Bronchial epithelial cell (primary cell): ENCODE data around the gene MGAT4A. TPM values are rescaled to one million over a fixed set of nuclear protein-coding genes. Genes with fewer than 3 reads are reported as not detected.

Experiments used
- DNase-seq: peaks from one replicate; pipeline ENCODE4 v3.0.0-alpha.2; 2010; ENCODE audit warnings: low read depth
- FAIRE-seq: peaks from 2 replicates; lab custom pipeline; 2011; peaks lifted over from hg19 to GRCh38; lab: Jason Lieb, UNC
- H3K27me3 ChIP-seq: 2 replicates; pipeline ENCODE4 v1.5.1; 2011; ENCODE audit warnings: low read length; ENCODE audit not compliant: control insufficient read depth, insufficient read depth
- H3K36me3 ChIP-seq: 2 replicates; pipeline ENCODE4 v1.5.1; 2011; ENCODE audit warnings: low read length; ENCODE audit not compliant: control insufficient read depth, insufficient read depth
- H3K4me3 ChIP-seq: 2 replicates; pipeline ENCODE4 v1.5.1; 2011; ENCODE audit warnings: mild to moderate bottlenecking, low read depth, low read length, control low read depth
- total RNA-seq: library from RNA; depleted of rRNA; stranded (reverse); fragments of >200 nt; gene quantifications from 2 replicates; pipeline ENCODE4 v1.2.1, GENCODE V29; 2014
- TF ChIP-seq, protein P1 (sequence below): IDR thresholded peaks from 2 replicates; pipeline ENCODE4 v1.5.1; 2011; ENCODE audit warnings: mild to moderate bottlenecking, moderate library complexity, low read length, control low read depth, inconsistent platforms; ENCODE audit not compliant: insufficient read depth, severe bottlenecking

MGAT4A gene
- total RNA-seq, 1 donor from 2014 or later = 3.9 TPM

DNA sequence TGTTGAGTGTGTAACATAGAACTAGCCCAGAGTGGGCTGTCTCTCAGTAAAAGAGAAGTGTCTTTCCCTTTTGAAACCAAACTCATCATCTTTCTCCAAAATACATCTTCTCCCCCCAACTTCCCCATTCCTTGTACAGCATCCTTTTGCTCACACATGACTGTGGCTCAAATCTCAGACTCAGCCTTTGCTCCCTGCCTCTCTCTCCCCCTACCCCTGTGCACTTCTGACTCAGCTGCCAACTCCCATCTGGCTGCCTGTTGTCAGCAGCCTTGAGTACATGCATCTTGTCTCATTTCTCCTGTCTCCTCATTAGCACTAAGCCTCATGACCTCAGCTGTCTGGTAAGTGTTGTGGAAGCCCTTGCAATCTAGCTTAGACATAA is 18.1 kb upstream of the MGAT4A start:
- peak; percentile 26 for DNase-seq
- H3K4me3 ChIP-seq = no peak overlapping the region
- FAIRE-seq = no peak

GRCh38 chr2:98748292-98749065 is 17.5 kb upstream of the MGAT4A start:
- no peak for FAIRE-seq
- no peak for DNase-seq
- TF ChIP-seq, protein P1, sequence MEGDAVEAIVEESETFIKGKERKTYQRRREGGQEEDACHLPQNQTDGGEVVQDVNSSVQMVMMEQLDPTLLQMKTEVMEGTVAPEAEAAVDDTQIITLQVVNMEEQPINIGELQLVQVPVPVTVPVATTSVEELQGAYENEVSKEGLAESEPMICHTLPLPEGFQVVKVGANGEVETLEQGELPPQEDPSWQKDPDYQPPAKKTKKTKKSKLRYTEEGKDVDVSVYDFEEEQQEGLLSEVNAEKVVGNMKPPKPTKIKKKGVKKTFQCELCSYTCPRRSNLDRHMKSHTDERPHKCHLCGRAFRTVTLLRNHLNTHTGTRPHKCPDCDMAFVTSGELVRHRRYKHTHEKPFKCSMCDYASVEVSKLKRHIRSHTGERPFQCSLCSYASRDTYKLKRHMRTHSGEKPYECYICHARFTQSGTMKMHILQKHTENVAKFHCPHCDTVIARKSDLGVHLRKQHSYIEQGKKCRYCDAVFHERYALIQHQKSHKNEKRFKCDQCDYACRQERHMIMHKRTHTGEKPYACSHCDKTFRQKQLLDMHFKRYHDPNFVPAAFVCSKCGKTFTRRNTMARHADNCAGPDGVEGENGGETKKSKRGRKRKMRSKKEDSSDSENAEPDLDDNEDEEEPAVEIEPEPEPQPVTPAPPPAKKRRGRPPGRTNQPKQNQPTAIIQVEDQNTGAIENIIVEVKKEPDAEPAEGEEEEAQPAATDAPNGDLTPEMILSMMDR = no peak

More for the DNA sequence above, 18.1 kb upstream of the MGAT4A start:
- Histone ChIP-seq H3K27me3 (no peaks in the 10 kb centered on the region), H3K36me3 (no peaks in the 10 kb centered on the region)
- TF ChIP-seq, protein P1 = no peak

DNA sequence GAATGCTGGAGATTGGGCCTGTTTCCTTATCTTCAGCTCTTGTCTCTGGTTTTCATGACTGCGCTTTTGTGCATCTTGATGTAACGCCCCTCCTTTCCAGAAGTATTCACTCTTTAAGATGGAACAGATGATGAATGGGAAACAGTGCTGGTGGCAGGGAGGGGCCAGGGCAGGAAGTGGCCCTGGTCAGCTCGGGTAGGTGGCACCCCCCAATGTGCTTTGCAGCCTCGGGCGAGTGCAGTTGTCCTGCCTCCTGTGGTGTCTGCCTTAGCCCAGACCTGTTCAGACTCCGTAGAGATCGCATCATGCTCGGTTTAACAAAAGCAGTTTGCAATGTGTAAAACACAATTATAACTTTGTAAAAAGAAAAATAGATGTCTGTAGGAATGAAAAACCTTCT is 17.0 kb upstream of the MGAT4A start:
- Histone ChIP-seq H3K36me3 (no peaks in the 10 kb centered on the region), H3K27me3 (no peaks in the 10 kb centered on the region), H3K4me3 (no peak overlapping the region)
- TF ChIP-seq, protein P1 = no peak
- DNase-seq (no peak), FAIRE-seq (no peak)

More at GRCh38 chr2:98748292-98749065, 17.5 kb upstream of the MGAT4A start:
- no peaks in the 10 kb centered on the region for H3K27me3 ChIP-seq
- H3K4me3 ChIP-seq = no peak overlapping the region
- H3K36me3 ChIP-seq = no peaks in the 10 kb centered on the region

GRCh38 chr2:98746426-98746825 is 15.5 kb upstream of the MGAT4A start:
- DNase-seq = no peak
- no peaks in the 10 kb centered on the region for H3K36me3 ChIP-seq

GRCh38 chr2:98744595-98744994 is 13.7 kb upstream of the MGAT4A start:
- no peak overlapping the region for H3K4me3 ChIP-seq
- no peak for FAIRE-seq
- no peaks in the 10 kb centered on the region for H3K36me3 ChIP-seq
- TF ChIP-seq, protein P1 = no peak
- no peaks in the 10 kb centered on the region for H3K27me3 ChIP-seq
- DNase-seq = no peak

More at GRCh38 chr2:98746426-98746825, 15.5 kb upstream of the MGAT4A start:
- TF ChIP-seq, protein P1 = no peak
- FAIRE-seq = no peak
- H3K27me3 ChIP-seq = no peaks in the 10 kb centered on the region
- no peak overlapping the region for H3K4me3 ChIP-seq
